ENCODE measurements around the gene SCYGR5. TPM values are rescaled to one million over a fixed set of nuclear protein-coding genes. Genes with fewer than 3 reads are reported as not detected.
"Not testable (repeated sequence)": the region's sequence is repeated elsewhere in the genome, so short reads cannot be mapped to it uniquely, and the experiment has no call there.

SCYGR5 gene, protein sequence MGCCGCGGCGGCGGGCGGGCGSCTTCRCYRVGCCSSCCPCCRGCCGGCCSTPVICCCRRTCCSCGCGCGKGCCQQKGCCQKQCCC
- not detected in 2 replicates for total RNA-seq (2021)
- Bru-seq, nascent RNA: not detected
- not detected for BruChase-seq, experiment 1, labeled RNA remaining after a 2-hour chase
- BruChase-seq, experiment 2, labeled RNA remaining after a 6-hour chase: not detected
- long read RNA-seq: 0 reads

- BruUV-seq (replicated peaks); H3K27ac ChIP-seq (ENCODE audit: low read depth, low read length, poor library complexity, severe bottlenecking); DNase-seq (ENCODE audit: low spot score); H3K4me1 ChIP-seq (ENCODE audit: insufficient read depth, low read length, poor library complexity, severe bottlenecking); intact Hi-C loops (cut with micrococcal nuclease; ENCODE audit: unreplicated experiment); H3K27me3 ChIP-seq (replicated peaks; ENCODE audit: insufficient read depth, low read depth, low read length, poor library complexity); H3K9me3 ChIP-seq (ENCODE audit: low read depth, low read length, poor library complexity, severe bottlenecking); H3K4me3 ChIP-seq (ENCODE audit: low read depth, low read length, poor library complexity, severe bottlenecking); H3K36me3 ChIP-seq (ENCODE audit: insufficient read depth, low read length, poor library complexity, severe bottlenecking): not testable (repeated sequence)
- CTCF ChIA-PET: interaction anchor here (0.6 kb wide), 1 partner anchor 9 kb away, joined by 3 read pairs; no protein-coding TSS in a partner anchor
- POLR2A ChIA-PET (ENCODE audit: low non-redundant PET): interaction anchor here (0.6 kb wide), 1 partner anchor 202 kb away, joined by 10 read pairs; no protein-coding TSS in a partner anchor
These were observed at the start of gene SCYGR5 for GRCh38 chr2:227666631-227667170. Gene SCYGR5 (plus strand): TSS chr2:227666804. CDS start chr2:227666804, 0 bp downstream.

DNA sequence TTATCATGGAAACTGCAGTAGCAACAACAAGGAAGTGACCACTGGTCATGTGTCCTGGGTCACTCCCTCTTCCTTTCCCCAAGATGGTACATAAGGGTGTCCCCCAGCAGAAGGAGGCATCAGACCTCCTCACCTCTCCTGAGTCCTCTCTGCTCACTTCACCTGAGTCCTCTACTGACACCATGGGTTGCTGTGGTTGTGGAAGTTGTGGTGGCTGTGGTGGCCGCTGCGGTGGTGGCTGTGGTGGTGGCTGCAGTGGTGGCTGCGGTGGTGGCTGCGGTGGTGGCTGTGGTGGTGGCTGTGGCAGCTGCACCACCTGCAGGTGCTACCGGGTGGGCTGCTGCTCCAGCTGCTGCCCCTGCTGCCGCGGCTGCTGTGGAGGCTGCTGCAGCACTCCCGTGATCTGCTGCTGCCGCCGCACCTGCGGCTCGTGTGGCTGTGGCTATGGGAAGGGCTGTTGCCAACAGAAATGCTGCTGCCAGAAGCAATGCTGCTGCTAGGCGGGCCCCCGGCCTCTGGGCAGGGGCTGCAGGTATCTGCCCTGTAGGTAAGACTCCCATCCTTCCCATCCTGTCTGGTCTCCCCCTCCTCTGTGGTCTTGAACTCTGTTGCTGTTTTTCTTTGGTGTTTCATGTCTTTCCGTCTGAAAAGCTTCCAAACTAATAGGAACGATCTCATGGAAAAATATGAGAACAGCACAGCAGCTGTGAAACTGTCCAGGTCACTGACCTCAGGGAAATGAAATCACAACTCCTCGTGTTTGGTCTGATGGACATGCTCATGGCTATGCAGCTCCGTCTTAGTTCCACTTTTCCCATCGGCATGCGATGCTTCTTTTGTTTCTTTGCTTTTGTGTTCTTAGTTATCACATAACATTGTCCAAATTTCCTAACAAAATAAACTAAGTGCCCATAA lies 49.0 kb upstream of the SCYGR5 start, which contains the start of gene SCYGR4:
Gene SCYGR4, plus strand, starts transcription at position 183 of the 915 bp plus-strand sequence. Its CDS starts 0 bp downstream, at position 183.
- TF ChIP-seq, protein P1, sequence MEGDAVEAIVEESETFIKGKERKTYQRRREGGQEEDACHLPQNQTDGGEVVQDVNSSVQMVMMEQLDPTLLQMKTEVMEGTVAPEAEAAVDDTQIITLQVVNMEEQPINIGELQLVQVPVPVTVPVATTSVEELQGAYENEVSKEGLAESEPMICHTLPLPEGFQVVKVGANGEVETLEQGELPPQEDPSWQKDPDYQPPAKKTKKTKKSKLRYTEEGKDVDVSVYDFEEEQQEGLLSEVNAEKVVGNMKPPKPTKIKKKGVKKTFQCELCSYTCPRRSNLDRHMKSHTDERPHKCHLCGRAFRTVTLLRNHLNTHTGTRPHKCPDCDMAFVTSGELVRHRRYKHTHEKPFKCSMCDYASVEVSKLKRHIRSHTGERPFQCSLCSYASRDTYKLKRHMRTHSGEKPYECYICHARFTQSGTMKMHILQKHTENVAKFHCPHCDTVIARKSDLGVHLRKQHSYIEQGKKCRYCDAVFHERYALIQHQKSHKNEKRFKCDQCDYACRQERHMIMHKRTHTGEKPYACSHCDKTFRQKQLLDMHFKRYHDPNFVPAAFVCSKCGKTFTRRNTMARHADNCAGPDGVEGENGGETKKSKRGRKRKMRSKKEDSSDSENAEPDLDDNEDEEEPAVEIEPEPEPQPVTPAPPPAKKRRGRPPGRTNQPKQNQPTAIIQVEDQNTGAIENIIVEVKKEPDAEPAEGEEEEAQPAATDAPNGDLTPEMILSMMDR (conservative IDR thresholded peaks at IDR 0.05; ENCODE audit: low read depth, low read length): no peak
- TF ChIP-seq EZH2 (IDR thresholded peaks at IDR 0.05; ENCODE audit: borderline replicate concordance, low read depth, low read length, poor library complexity, severe bottlenecking): no peak
- intact Hi-C loops (cut with micrococcal nuclease; ENCODE audit: unreplicated experiment): no loop called here
- Histone ChIP-seq H3K4me1 (ENCODE audit: insufficient read depth, low read length, poor library complexity, severe bottlenecking) (no peaks in the 10 kb centered on the region), H3K9me3 (ENCODE audit: low read depth, low read length, poor library complexity, severe bottlenecking) (no peaks in the 10 kb centered on the region), H3K36me3 (ENCODE audit: insufficient read depth, low read length, poor library complexity, severe bottlenecking) (no peaks in the 10 kb centered on the region), H3K27me3 (replicated peaks; ENCODE audit: insufficient read depth, low read depth, low read length, poor library complexity) (no peaks in the 10 kb centered on the region), H3K27ac (ENCODE audit: low read depth, low read length, poor library complexity, severe bottlenecking) (no peak within 1 kb of the TSS), H3K4me3 (ENCODE audit: low read depth, low read length, poor library complexity, severe bottlenecking) (no peak within 1 kb of the TSS)
- POLR2A ChIA-PET (ENCODE audit: low non-redundant PET): no interaction called here
- no peak for DNase-seq (ENCODE audit: low spot score)
- BruUV-seq (replicated peaks): no TSS peak
- CTCF ChIA-PET: no interaction called here

GRCh38 chr2:227623226-227623625 lies 43.4 kb upstream of the SCYGR5 start:
- Histone ChIP-seq H3K9me3 (ENCODE audit: low read depth, low read length, poor library complexity, severe bottlenecking) (no peaks in the 10 kb centered on the region), H3K36me3 (ENCODE audit: insufficient read depth, low read length, poor library complexity, severe bottlenecking) (no peaks in the 10 kb centered on the region), H3K27ac (ENCODE audit: low read depth, low read length, poor library complexity, severe bottlenecking) (no peak overlapping the region), H3K4me1 (ENCODE audit: insufficient read depth, low read length, poor library complexity, severe bottlenecking) (no peaks in the 10 kb centered on the region), H3K4me3 (ENCODE audit: low read depth, low read length, poor library complexity, severe bottlenecking) (no peak overlapping the region), H3K27me3 (replicated peaks; ENCODE audit: insufficient read depth, low read depth, low read length, poor library complexity) (no peaks in the 10 kb centered on the region)
- no peak for TF ChIP-seq EZH2 (IDR thresholded peaks at IDR 0.05; ENCODE audit: borderline replicate concordance, low read depth, low read length, poor library complexity, severe bottlenecking)
- TF ChIP-seq, protein P1 (conservative IDR thresholded peaks at IDR 0.05; ENCODE audit: low read depth, low read length): no peak
- ChIA-PET CTCF (no interaction called here), POLR2A (ENCODE audit: low non-redundant PET) (no interaction called here)
- intact Hi-C loops (cut with micrococcal nuclease; ENCODE audit: unreplicated experiment): no loop called here
- peak; percentile 37 for DNase-seq (ENCODE audit: low spot score)
- no TSS peak for BruUV-seq (replicated peaks)

Measured in A673 (cell line).